Renal cortex interstitium (tissue), 11 donors: ENCODE data around the gene FARS2. TPM values are rescaled to one million over a fixed set of nuclear protein-coding genes. Genes with fewer than 3 reads are reported as not detected.
A peak's percentile ranks its signal among the peaks of the same experiment; 100 is the strongest.

Experiments used
- DNase-seq, 11 donors: peaks; one replicate each; pipeline ENCODE4 v3.0.0-alpha.2; 2013; ENCODE audit warnings: low read depth in 9 of 11, low spot score in 4 of 11; ENCODE audit errors: extremely low read depth in 1 of 11
- polyA plus RNA-seq, 3 donors: library from polyadenylated mRNA; unstranded; fragments of 120-200 nt; gene quantifications; one replicate each; pipeline ENCODE4 v1.2.1, GENCODE V29; 2013; ENCODE audit not compliant: insufficient read length in 3 of 3

The FARS2 gene
- polyA plus RNA-seq, 3 donors: 18.9 to 21.7 (median 20.0) TPM

- no peak for DNase-seq
Observed at GRCh38 chr6:5736016-5736738, 474.9 kb downstream of the FARS2 start.

- DNase-seq: no peak
Observed at GRCh38 chr6:5737460-5737859, 476.1 kb downstream of the FARS2 start.

- no peak for DNase-seq
Observed at GRCh38 chr6:5738211-5738610, 476.9 kb downstream of the FARS2 start.

- DNase-seq: no peak
Observed at GRCh38 chr6:5744497-5744896, 483.2 kb downstream of the FARS2 start.

GRCh38 chr6:5745081-5745480 lies 483.8 kb downstream of the FARS2 start:
- DNase-seq: no peak

GRCh38 chr6:5746053-5746758 lies 484.9 kb downstream of the FARS2 start:
- no peak for DNase-seq

GRCh38 chr6:5746759-5747130 lies 485.4 kb downstream of the FARS2 start:
- DNase-seq: no peak

- DNase-seq: no peak
Observed at GRCh38 chr6:5747379-5747778, 486.1 kb downstream of the FARS2 start.

GRCh38 chr6:5749016-5749650 lies 487.8 kb downstream of the FARS2 start:
- no peak for DNase-seq

- DNase-seq: no peak
Observed at GRCh38 chr6:5749651-5750215, 488.4 kb downstream of the FARS2 start.

- no peak for DNase-seq
Observed at GRCh38 chr6:5751525-5752390, 490.4 kb downstream of the FARS2 start.

GRCh38 chr6:5752391-5752680 lies 491.0 kb downstream of the FARS2 start:
- peak in 8 of 11 donors; percentile 14 to 60 (median 48) for DNase-seq

GRCh38 chr6:5753209-5753608 lies 491.9 kb downstream of the FARS2 start:
- DNase-seq: no peak

GRCh38 chr6:5754904-5755303 lies 493.6 kb downstream of the FARS2 start:
- DNase-seq: no peak

- DNase-seq: no peak
Observed at GRCh38 chr6:5759571-5759970, 498.3 kb downstream of the FARS2 start.

- no peak for DNase-seq
Observed at GRCh38 chr6:5761370-5761769, 500.1 kb downstream of the FARS2 start.

- DNase-seq: peak in 1 of 11 donors; percentile 26
Observed at GRCh38 chr6:5762561-5762968, 501.3 kb downstream of the FARS2 start.

- no peak for DNase-seq
Observed at GRCh38 chr6:5763407-5763806, 502.1 kb downstream of the FARS2 start.

GRCh38 chr6:5763871-5764270 lies 502.6 kb downstream of the FARS2 start:
- DNase-seq: peak in 8 of 11 donors; percentile 23 to 63 (median 36)
